NCI-H69 (cell line): ENCODE results near the gene AMPD3.
A peak's percentile ranks its signal among the peaks of the same experiment; 100 is the strongest.

Source experiments
- DNase-seq: peaks from one replicate; lab custom pipeline; 2025; lab: John Stamatoyannopoulos, UW

Gene AMPD3

DNA sequence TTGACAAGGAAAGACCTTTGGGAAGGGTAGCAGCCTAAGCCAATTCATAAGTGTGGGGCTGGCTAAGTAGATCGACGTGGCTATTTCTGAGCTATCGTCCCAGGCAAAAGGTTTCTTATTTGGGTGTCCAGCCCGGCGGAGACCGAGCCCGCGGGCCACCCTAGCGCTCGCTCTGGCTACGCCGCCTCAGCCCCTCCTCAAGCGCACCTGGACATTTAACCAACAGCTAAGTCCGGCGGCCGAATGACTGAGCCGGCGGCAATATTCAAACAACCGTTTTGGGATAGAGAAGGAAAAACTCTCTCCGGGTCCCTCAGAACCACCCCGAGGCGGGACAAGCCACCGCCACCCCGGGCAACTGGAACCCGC is 85.5 kb downstream of the AMPD3 start:
- no peak for DNase-seq

- DNase-seq, result peak; percentile 99
These were observed 86.0 kb downstream of the AMPD3 start, which contains the start of gene RNF141 for GRCh38 chr11:10540915-10541560. Gene RNF141, minus strand, starts transcription at chr11:10541187. Its CDS starts 7,029 bp downstream, at chr11:10534158.

GRCh38 chr11:10541561-10541930 is 86.5 kb downstream of the AMPD3 start:
- peak; percentile 99 for DNase-seq

DNA sequence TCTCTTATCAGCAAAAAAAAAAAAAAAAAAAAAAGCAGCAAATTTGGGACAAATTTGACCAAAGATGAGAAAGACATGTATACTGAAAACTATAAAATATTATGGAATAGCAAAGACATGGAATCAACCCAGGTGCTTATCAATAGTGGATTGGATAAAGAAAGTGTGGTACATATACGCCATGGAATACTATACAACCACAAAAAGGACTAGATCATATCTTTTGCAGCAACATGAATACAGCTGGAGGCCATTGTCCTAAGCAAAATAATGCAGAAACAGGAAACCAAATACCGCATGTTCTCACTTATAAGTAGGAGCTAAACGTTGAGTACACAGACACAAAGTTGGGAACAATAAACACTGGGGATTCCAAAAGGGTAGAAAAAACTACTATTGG is 87.7 kb downstream of the AMPD3 start:
- no peak for DNase-seq

GRCh38 chr11:10543782-10544181 is 88.7 kb downstream of the AMPD3 start:
- DNase-seq, result no peak

- no peak for DNase-seq
These were observed 89.7 kb downstream of the AMPD3 start for GRCh38 chr11:10544491-10545465.

DNA sequence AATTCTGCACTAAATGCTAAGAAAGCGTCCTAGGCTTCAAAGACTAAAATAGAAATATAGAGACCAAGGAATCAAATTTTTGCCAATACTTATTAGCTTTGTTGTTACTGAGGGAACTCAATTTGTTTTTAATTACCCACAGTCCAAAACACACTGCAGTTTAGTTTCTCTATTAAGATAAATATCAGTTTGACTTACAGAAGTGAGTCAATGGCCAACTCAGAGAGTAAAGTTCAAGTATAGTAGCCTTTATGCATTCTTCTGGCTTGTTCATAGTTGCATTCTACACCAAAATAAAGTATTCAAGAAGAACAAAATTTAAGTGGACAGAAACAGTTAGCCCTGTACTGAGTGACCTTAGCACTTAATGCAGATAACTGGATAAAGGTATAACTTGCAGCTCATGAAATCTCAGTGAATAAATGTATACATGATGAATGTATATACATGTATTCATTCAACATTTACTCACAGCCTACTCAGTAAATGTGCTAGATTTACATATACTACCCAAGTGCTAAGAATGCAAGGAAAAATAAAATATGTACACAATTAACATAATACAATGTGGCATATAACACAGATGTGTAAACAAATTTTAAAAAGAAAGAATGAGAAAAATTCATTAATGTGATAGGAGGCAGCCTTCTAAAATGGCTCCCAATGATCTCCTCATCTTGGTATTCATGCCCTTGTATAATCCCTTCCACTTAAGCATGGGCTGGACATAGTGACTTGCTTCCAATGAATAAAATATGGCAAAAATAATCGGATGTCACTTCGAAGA is 95.6 kb downstream of the AMPD3 start:
- no peak for DNase-seq

- DNase-seq, result no peak
These were observed 96.2 kb downstream of the AMPD3 start for GRCh38 chr11:10551290-10551592.

DNA sequence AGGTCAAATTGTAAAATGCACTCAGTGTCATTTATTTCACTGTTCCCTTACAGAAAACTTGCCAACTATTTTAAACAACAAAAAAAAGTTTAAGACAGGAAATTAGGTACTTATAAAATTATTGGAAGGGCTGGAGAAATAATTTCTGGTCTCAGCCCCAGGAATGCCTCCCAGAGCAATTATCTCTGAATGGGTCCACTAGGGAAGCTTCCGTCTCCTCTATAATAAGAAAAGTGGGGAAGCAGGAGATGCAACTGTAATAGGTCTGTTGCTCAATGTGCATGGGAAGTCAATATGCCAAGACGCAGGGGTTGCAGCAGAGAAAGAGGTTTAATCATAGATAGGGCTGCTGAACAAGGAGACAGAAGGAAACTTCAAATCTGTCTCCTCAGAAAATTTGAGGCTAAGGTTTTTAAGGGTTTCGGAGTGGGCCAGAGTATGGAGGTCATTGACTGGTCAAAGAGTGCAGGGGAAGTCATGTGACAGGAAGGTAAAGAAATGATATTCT is 96.8 kb downstream of the AMPD3 start:
- no peak for DNase-seq

DNA sequence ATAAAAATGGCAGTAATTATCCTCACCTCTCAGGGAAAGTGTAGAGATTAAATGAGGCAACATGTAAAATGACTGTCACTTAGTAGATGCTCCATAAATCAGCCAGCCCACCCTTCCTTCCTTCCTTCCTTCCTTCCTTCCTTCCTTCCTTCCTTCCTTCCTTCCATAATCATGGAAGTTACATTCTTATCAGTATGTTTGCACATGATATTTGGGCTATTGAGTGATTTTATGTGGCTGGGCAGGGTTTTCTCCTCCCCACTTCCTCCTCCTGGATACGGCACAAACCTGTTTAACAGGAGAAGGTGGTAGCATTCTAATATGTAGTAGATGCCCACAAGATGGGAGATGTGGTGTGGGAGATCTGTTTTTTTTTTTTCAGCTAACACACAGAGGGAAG is 101.5 kb downstream of the AMPD3 start:
- no peak for DNase-seq
